Astrocyte (in vitro differentiated cells and primary cell): ENCODE measurements around the gene NAV3.

Experiments used
- EZH2 ChIP-seq: IDR thresholded peaks from 2 replicates; pipeline ENCODE4 v1.6.1; 2012; ENCODE audit warnings: mild to moderate bottlenecking, low read length, inconsistent platforms; ENCODE audit not compliant: insufficient read depth
- TF ChIP-seq, protein P1 (sequence below): IDR thresholded peaks from 2 replicates; pipeline ENCODE4 v1.5.1; 2011; ENCODE audit warnings: low read depth, mild to moderate bottlenecking, inconsistent platforms, low read length, moderate library complexity; ENCODE audit not compliant: insufficient read depth

DNA sequence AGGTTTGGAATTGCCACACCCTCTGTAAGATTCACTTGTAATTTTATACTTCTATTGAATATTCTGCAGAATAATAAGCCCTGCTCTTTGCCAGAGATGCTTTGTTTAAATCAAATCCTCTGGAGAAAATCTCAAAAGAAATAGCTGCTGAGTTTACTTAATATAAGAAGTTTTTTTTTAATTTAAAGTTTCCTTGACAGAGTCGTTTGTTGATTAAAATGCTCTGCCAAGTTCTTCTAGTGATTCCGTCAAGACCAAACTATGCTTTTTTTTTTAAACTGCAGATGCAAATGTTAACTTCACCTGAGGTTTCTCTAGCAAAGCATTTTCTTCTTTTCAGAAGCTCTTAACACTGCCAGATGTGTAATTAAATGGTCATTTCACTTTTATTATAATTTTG, 13.4 kb upstream of the NAV3 start:
- TF ChIP-seq, protein P1, sequence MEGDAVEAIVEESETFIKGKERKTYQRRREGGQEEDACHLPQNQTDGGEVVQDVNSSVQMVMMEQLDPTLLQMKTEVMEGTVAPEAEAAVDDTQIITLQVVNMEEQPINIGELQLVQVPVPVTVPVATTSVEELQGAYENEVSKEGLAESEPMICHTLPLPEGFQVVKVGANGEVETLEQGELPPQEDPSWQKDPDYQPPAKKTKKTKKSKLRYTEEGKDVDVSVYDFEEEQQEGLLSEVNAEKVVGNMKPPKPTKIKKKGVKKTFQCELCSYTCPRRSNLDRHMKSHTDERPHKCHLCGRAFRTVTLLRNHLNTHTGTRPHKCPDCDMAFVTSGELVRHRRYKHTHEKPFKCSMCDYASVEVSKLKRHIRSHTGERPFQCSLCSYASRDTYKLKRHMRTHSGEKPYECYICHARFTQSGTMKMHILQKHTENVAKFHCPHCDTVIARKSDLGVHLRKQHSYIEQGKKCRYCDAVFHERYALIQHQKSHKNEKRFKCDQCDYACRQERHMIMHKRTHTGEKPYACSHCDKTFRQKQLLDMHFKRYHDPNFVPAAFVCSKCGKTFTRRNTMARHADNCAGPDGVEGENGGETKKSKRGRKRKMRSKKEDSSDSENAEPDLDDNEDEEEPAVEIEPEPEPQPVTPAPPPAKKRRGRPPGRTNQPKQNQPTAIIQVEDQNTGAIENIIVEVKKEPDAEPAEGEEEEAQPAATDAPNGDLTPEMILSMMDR: no peak
- TF ChIP-seq EZH2: no peak
